Esophagus squamous epithelium (tissue), 5 donors: ENCODE results near the gene SETSIP. TPM values are rescaled to one million over a fixed set of nuclear protein-coding genes. Genes with fewer than 3 reads are reported as not detected.
"Not testable (repeated sequence)": the region's sequence is repeated elsewhere in the genome, so short reads cannot be mapped to it uniquely, and the experiment has no call there.

ENCODE experiments used
- DNase-seq: peaks from one replicate; lab custom pipeline; 2025; lab: John Stamatoyannopoulos, UW
- H3K27ac ChIP-seq, 4 donors: fragments of 200-600 bp; sonication (generic); one replicate each; pipeline ENCODE4 v1.5.1; 2016 to 2019; ENCODE audit warnings: mild to moderate bottlenecking in 1 of 4
- H3K27me3 ChIP-seq, 4 donors: fragments of 200-600 bp; sonication (generic); 1 replicate in 3 of 4; 2 replicates in 1 of 4; pipeline versions ENCODE4 v1.5.1 to v1.6.0; 2017 to 2021; ENCODE audit warnings: antibody characterized with exemption in 1 of 4
- H3K36me3 ChIP-seq, 3 donors: fragments of 200-600 bp; sonication (generic); one replicate each; pipeline ENCODE4 v1.5.1; 2016 to 2019
- H3K4me1 ChIP-seq, 3 donors: fragments of 200-600 bp; sonication (generic); one replicate each; pipeline ENCODE4 v1.5.1; 2017 to 2019
- H3K4me3 ChIP-seq, 4 donors: fragments of 200-600 bp; sonication (generic); 1 replicate in 3 of 4; 2 replicates in 1 of 4; pipeline ENCODE4 v1.5.1; 2016 to 2019; ENCODE audit warnings: mild to moderate bottlenecking in 2 of 4, moderate library complexity in 1 of 4
- H3K9me3 ChIP-seq, 3 donors: fragments of 200-600 bp; sonication (generic); one replicate each; pipeline ENCODE4 v1.5.1; 2016 to 2019
- POLR2A ChIP-seq, 4 donors: fragments of 450-650 bp; IDR thresholded peaks; one replicate each; pipeline ENCODE4 v1.6.1; 2017; ENCODE audit warnings: antibody characterized with exemption in 4 of 4, mild to moderate bottlenecking in 4 of 4, moderate library complexity in 3 of 4
- WGBS, 2 donors: methylation state at CpG; one replicate each; pipeline ENCODE4 v1.1.5; 2018; 5-methylcytosine and 5-hydroxymethylcytosine counted together
- intact Hi-C: fragments of 100-400 bp; cut with DNase I; formaldehyde crosslinking; loops from one replicate; pipeline ENCODE4 v1.15.0; 2022
- total RNA-seq, 4 donors: library from RNA; depleted of rRNA; stranded (reverse); fragments of >200 nt; gene quantifications; one replicate each; pipeline ENCODE4 v1.1.0, GENCODE V29; 2016
- TF ChIP-seq, protein P1 (sequence below), 6 experiments: fragments of 450-650 bp in 4 of 6; fragments of 200-600 bp in 2 of 6; sonication (generic) in 2 of 6; IDR thresholded peaks; one replicate each; pipeline ENCODE4 v1.5.1; 2016 to 2019; ENCODE audit warnings: antibody characterized with exemption in 6 of 6, mild to moderate bottlenecking in 4 of 6, moderate library complexity in 4 of 6
- donor health status: DM: yes; HTN: yes; CAD: no.

Gene SETSIP
- total RNA-seq, 4 donors from 2014 or later: not detected

GRCh38 chr1:92080128-92080985 is 5.1 kb upstream of the SETSIP start, which contains the start of gene BTBD8:
BTBD8 (plus strand) TSS chr1:92080345; CDS start chr1:92080572, 227 bp downstream.
- WGBS, 2 donors: 0 to 2% methylated on average over 9 to 15 of the region's 55 CpGs
- peak; percentile 6 for DNase-seq
- peak within 1 kb of the TSS; percentile 71 to 86 (median 84) for H3K4me3 ChIP-seq
- H3K4me1 ChIP-seq: peaks cover 3 to 15% (median 3%) of the 10 kb centered on the region in 3 donors
- H3K36me3 ChIP-seq: no peaks in the 10 kb centered on the region
- H3K9me3 ChIP-seq: peaks cover 0 to 4% (median 3%) of the 10 kb centered on the region in 3 donors
- H3K27ac ChIP-seq: peak within 1 kb of the TSS; percentile 74 to 84 (median 80)
- TF ChIP-seq, protein P1, sequence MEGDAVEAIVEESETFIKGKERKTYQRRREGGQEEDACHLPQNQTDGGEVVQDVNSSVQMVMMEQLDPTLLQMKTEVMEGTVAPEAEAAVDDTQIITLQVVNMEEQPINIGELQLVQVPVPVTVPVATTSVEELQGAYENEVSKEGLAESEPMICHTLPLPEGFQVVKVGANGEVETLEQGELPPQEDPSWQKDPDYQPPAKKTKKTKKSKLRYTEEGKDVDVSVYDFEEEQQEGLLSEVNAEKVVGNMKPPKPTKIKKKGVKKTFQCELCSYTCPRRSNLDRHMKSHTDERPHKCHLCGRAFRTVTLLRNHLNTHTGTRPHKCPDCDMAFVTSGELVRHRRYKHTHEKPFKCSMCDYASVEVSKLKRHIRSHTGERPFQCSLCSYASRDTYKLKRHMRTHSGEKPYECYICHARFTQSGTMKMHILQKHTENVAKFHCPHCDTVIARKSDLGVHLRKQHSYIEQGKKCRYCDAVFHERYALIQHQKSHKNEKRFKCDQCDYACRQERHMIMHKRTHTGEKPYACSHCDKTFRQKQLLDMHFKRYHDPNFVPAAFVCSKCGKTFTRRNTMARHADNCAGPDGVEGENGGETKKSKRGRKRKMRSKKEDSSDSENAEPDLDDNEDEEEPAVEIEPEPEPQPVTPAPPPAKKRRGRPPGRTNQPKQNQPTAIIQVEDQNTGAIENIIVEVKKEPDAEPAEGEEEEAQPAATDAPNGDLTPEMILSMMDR (IDR thresholded peaks at IDR 0.05): peak in 1 of 6 experiments; percentile 13
- peak in 2 of 4 donors; percentile 40 to 52 for TF ChIP-seq POLR2A (IDR thresholded peaks at IDR 0.05)
- H3K27me3 ChIP-seq: no peaks in the 10 kb centered on the region
- intact Hi-C loops: no loop called here

DNA sequence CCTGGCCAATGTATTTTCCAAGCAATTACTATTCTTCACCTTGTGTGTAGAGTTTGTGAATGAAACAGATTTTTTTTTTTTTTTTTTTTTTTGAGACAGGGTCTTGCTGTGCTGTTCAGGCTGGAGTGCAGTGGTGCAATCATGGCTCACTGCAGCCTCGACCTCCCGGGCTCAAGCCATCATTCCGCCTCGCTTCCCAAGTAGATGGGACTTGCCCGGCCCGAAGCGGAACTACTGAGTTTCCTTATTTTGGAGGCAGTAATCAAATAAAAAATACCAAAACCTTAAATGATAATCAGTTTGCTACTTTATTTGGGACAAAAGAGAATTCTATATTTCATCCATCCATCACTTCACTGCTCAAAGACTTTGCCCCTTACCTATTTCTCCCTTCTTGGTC is 4.2 kb upstream of the SETSIP start:
- Histone ChIP-seq H3K4me1 (peaks cover 3 to 15% (median 3%) of the 10 kb centered on the region in 3 donors), H3K36me3 (no peaks in the 10 kb centered on the region), H3K27me3 (no peaks in the 10 kb centered on the region), H3K9me3 (no peaks in the 10 kb centered on the region), H3K27ac (peak overlapping the region in 1 of 4 donors; percentile 84), H3K4me3 (peak overlapping the region in 3 of 4 donors; percentile 71 to 86 (median 82))
- intact Hi-C loops: no loop called here
- no peak for TF ChIP-seq POLR2A (IDR thresholded peaks at IDR 0.05)
- TF ChIP-seq, protein P1 (IDR thresholded peaks at IDR 0.05): no peak
- DNase-seq: no peak
- WGBS, 2 donors: 88% methylated on average over 7 of the region's 7 CpGs

DNA sequence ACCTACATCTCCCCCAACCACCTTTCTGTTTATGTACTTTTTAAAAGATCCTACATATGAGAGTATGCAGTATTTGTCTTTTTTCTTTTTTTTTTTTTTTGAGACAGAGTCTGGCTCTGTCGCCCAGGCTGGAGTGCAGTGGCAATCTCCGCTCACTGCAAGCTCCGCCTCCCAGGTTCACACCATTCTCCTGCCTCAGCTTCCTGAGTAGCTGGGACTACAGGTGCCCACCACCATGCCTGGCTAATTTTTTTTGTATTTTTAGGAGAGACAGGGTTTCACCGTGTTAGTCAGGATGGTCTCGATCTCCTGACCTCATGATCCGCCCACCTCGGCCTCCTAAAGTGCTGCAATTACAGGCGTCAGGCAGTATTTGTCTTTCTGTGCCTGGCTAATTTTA is 2.9 kb upstream of the SETSIP start:
- H3K36me3 ChIP-seq, H3K27ac ChIP-seq, H3K9me3 ChIP-seq, DNase-seq, H3K27me3 ChIP-seq, intact Hi-C loops, H3K4me3 ChIP-seq: not testable (repeated sequence)
- 93 to 94% methylated on average over 5 to 8 of the region's 8 CpGs for WGBS, 2 donors
- H3K4me1 ChIP-seq: peaks cover 3 to 15% (median 3%) of the 10 kb centered on the region in 3 donors

DNA sequence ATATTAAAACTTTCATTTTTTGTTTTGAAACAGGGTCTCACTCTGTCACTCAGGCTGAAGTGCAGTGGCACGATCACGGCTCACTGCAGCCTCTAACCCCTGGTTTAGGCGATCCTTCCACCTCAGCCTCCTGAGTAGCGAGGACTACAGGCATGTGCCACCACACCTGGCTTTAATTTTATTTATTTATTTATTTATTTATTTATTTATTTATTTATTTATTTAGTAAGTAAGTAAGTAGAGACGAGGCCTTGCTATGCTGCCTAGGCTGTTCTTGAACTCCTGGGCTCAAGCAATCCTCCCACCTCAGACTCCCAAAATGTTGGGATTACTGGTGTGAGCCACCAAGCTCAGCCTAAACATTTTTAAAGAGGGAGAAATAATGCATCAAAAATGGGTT is 1.2 kb upstream of the SETSIP start:
- Histone ChIP-seq H3K36me3 (no peaks in the 10 kb centered on the region), H3K9me3 (no peaks in the 10 kb centered on the region), H3K27ac (no peak overlapping the region), H3K4me3 (no peak overlapping the region), H3K4me1 (peaks cover 3 to 11% (median 3%) of the 10 kb centered on the region in 3 donors), H3K27me3 (no peaks in the 10 kb centered on the region)
- WGBS, 2 donors: 88 to 91% methylated on average over 5 of the region's 5 CpGs
- intact Hi-C loops: no loop called here
- TF ChIP-seq, protein P1 (IDR thresholded peaks at IDR 0.05): no peak
- no peak for TF ChIP-seq POLR2A (IDR thresholded peaks at IDR 0.05)
- no peak for DNase-seq

DNA sequence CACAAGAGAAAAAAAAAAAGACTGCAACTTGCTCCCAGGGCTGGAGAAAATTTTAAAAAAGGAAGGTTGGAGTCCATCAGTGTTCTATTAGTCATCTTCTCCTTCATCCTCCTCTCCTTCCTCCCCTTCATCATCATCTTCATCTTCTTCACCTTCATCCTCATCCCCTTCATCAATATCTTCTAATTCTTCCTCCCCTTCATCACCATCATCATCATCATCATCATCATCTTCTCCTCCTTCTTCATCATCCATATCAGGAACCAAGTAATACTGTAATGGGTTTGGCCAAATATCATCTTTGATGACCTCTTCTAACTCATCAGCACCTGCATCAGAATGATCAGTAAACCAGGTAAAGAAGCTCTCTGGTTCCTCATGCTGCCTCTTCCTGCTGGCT is 765 bp downstream of the SETSIP start:
- DNase-seq, H3K9me3 ChIP-seq, H3K4me3 ChIP-seq, H3K27me3 ChIP-seq, H3K4me1 ChIP-seq, intact Hi-C loops, H3K27ac ChIP-seq, H3K36me3 ChIP-seq: not testable (repeated sequence)

- Histone ChIP-seq H3K36me3 (no peaks in the 10 kb centered on the region), H3K27ac (no peak overlapping the region), H3K9me3 (no peaks in the 10 kb centered on the region), H3K4me1 (no peaks in the 10 kb centered on the region), H3K27me3 (no peaks in the 10 kb centered on the region), H3K4me3 (no peak overlapping the region)
- no peak for TF ChIP-seq POLR2A (IDR thresholded peaks at IDR 0.05)
- TF ChIP-seq, protein P1 (IDR thresholded peaks at IDR 0.05): no peak
- 71 to 73% methylated on average over 2 of the region's 2 CpGs for WGBS, 2 donors
- no peak for DNase-seq
- intact Hi-C loops: no loop called here
Measured at GRCh38 chr1:92070892-92071291, 4.3 kb downstream of the SETSIP start.
